ENCODE results near the gene NCAM1. TPM values are rescaled to one million over a fixed set of nuclear protein-coding genes. Genes with fewer than 3 reads are reported as not detected.

NCAM1 gene
- total RNA-seq, 1 experiment from 2014 or later = 5.9 TPM

- Mint-ChIP-seq H3K4me3 (no peak overlapping the region), H3K36me3 (no peaks in the 10 kb centered on the region), H3K27ac (no peak overlapping the region), H3K4me1 (peaks cover 2% of the 10 kb centered on the region; the same call in 1 of the 2 replicates), H3K27me3 (ENCODE audit: low read depth) (no peaks in the 10 kb centered on the region; the same call in 1 of the 2 replicates), H3K9me3 (no peaks in the 10 kb centered on the region)
- CTCF ChIA-PET = no interaction called here
- POLR2A ChIA-PET = no interaction called here
- no peak for TF ChIP-seq ATF6 (CRISPR knock-in tag; IDR thresholded peaks at IDR 0.05)
- TF ChIP-seq CBFB (CRISPR knock-in tag; IDR thresholded peaks at IDR 0.05; ENCODE audit: low read depth) = no peak
- no peak for TF ChIP-seq MLX (CRISPR knock-in tag; IDR thresholded peaks at IDR 0.05)
- TF ChIP-seq MXD4 (CRISPR knock-in tag; IDR thresholded peaks at IDR 0.05; ENCODE audit: borderline replicate concordance) = no peak
- TF ChIP-seq PRDM15 (CRISPR knock-in tag; IDR thresholded peaks at IDR 0.05) = no peak
- TF ChIP-seq CREM (CRISPR knock-in tag; IDR thresholded peaks at IDR 0.05) = no peak
- no peak for TF ChIP-seq ETV6 (CRISPR knock-in tag; IDR thresholded peaks at IDR 0.05)
- no peak for TF ChIP-seq AR (CRISPR knock-in tag; IDR thresholded peaks at IDR 0.05)
- no peak for TF ChIP-seq MAX (CRISPR knock-in tag; IDR thresholded peaks at IDR 0.05)
- no peak for TF ChIP-seq TP53 (CRISPR knock-in tag; IDR thresholded peaks at IDR 0.05)
- TF ChIP-seq NR3C1 (CRISPR knock-in tag; conservative IDR thresholded peaks at IDR 0.05; ENCODE audit: low read depth) = no peak
- no peak for TF ChIP-seq RORB (CRISPR knock-in tag; IDR thresholded peaks at IDR 0.05)
- TF ChIP-seq ARID4B (CRISPR knock-in tag; IDR thresholded peaks at IDR 0.05; ENCODE audit: borderline replicate concordance) = no peak
- ATAC-seq (no peak), DNase-seq (ENCODE audit: low spot score) (no peak)
Measured at GRCh38 chr11:112941104-112941503, 20.1 kb upstream of the NCAM1 start.
